ENCODE data around the gene SYNE2.
"Not testable (repeated sequence)": the region's sequence is repeated elsewhere in the genome, so short reads cannot be mapped to it uniquely, and the experiment has no call there.

The SYNE2 gene, protein sequence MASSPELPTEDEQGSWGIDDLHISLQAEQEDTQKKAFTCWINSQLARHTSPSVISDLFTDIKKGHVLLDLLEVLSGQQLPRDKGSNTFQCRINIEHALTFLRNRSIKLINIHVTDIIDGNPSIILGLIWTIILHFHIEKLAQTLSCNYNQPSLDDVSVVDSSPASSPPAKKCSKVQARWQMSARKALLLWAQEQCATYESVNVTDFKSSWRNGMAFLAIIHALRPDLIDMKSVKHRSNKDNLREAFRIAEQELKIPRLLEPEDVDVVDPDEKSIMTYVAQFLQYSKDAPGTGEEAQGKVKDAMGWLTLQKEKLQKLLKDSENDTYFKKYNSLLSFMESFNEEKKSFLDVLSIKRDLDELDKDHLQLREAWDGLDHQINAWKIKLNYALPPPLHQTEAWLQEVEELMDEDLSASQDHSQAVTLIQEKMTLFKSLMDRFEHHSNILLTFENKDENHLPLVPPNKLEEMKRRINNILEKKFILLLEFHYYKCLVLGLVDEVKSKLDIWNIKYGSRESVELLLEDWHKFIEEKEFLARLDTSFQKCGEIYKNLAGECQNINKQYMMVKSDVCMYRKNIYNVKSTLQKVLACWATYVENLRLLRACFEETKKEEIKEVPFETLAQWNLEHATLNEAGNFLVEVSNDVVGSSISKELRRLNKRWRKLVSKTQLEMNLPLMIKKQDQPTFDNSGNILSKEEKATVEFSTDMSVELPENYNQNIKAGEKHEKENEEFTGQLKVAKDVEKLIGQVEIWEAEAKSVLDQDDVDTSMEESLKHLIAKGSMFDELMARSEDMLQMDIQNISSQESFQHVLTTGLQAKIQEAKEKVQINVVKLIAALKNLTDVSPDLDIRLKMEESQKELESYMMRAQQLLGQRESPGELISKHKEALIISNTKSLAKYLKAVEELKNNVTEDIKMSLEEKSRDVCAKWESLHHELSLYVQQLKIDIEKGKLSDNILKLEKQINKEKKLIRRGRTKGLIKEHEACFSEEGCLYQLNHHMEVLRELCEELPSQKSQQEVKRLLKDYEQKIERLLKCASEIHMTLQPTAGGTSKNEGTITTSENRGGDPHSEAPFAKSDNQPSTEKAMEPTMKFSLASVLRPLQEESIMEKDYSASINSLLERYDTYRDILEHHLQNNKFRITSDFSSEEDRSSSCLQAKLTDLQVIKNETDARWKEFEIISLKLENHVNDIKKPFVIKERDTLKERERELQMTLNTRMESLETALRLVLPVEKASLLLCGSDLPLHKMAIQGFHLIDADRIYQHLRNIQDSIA (N-terminal part only)

DNA sequence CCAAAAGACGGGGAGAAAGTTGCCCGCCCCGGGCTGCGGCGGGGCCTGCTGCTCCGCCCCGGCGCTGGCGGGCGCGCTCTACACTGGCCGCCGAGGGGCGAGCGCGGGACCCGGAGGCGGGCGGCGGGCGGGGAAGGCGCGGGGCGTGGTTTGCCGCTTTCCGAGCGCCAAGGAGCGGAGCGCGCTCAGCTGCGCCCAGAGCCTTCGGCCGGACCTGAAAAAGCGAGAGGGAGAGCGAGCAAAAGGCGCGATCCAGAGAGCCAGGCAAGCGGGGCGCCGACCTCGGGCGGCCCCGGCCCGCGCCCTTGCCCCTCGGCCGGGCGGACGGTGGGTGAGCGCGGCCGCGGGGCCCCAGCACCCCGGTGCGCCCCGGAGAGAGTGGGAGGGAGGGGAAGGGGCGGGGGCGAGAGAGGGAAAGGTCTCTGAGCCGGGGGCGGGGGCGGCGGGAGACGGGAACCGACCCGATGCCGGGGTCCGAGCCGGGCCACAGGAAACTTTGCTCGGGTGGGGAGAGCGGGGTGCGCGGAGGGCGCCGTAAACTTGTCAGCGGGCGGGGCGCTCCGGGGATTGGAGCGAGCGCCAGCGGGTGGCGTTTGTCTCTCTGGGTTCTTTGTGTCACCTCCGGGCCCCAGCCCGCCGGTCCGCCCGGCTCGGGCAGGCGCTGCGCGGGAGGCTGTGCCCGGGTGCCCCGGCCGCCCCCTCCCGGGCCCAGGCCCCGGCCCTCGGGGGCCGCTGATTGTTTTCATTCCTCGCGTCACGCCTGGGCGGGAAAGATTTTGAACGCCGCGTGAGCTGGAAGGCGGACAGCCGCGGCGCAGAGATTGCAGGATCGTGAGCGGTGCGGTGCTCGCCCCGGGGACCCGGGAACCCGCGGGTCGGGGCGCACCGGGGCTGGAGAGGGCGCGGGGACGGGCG lies at the start of gene SYNE2:
Gene SYNE2 (plus strand): TSS at position 188 of the 915 bp plus-strand sequence. CDS start 56,145 bp downstream, outside the sequence.
- peak; percentile 90 for DNase-seq

DNA sequence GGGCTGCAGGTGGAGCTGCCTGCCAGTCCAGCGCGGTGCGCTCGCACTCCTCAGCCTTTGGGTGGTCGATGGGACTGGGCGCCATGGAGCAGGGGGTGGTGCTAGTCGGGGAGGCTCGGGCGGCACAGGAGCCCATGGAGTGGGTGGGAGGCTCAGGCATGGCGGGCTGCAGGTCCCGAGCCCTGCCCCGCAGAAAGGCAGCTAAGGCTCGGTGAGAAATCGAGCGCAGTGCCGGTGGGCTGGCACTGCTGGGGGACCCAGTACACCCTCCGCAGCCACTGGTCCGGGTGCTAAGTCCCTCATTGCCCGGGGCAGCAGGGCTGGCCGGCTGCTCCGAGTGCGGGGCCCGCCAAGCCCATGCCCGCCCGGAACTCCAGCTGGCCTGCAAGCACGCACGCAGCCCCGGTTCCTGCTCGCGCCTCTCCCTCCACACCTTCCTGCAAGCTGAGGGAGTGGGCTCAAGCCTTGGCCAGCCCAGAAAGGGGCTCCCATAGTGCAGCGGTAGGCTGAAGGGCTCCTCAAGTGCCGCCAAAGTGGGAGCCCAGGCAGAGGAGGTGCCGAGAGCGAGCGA lies 49.5 kb upstream of the SYNE2 start:
- DNase-seq, result not testable (repeated sequence)

DNA sequence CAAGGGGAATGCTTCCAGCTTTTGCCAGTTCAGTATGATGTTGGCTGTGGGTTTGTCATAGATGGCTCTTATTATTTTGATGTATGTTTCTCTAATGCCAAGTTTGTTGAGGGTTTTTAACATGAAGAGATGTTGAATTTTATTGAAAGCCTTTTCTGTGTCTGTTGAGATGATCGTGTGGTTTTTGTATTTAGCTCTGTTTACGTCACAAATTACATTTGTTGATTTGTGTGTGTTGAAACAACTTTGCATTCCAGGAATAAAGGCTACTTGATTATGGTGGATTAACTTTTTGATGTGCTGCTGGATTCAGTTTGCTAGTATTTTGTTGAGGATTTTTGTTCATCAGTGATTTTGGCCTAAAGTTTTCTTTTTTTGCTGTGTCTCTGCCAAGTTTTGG lies 46.7 kb upstream of the SYNE2 start:
- not testable (repeated sequence) for DNase-seq

DNA sequence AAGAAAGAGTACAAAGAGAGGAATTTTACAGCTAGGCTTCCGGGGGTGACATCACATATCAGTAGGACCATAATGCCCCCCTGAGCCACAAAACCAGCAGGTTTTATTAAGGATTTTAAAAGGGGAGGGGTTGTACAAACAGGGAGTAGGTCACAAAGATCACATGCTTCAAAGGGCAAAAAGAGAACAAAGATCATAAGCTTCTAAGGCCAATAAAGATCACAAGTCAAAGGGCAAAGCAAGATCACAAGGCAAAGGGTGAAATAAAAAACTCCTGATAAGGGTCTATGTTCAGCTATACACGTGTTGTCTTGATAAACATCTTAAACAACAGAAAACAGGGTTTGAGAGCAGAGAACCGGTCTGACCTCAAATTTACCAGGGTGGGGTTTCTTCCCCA lies 41.1 kb upstream of the SYNE2 start:
- DNase-seq, result not testable (repeated sequence)

DNA sequence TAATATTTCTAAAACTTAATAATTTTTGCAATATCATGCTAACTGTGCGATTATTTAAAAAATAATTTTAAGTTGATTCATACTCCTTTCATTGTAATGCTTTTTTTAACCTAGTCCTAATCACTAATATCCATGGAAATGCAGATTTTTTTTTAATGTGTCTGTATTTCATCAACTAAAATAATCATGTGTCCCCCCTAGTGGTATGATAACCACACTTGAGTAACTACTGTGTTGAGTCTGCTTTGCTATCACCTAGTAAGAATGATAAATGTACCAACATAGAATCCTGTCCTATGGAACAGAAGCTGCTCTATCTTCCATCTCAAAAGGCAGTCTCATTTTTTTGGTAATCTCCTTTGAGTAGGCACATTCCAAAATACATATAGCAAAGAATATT lies 19.1 kb upstream of the SYNE2 start:
- DNase-seq, result no peak

DNA sequence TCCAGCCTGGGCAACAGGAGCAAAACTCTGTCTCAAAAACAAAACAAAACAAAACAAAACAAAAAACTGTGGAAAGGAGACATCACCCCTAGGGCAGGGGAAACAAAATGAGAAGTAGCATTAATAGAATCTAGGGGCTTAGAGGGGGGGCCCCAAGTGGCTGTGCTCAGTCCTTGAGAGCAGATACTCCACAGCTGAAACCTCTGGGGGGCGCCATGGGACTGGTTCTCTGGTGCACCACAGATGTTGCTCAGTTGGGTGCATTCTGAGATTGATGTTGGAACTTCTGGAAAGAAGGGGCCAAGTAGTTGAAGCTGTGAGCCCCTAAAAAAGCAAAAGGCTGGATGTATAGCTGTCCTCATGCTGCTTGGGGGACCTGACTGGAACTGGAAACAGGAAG lies 11.8 kb upstream of the SYNE2 start:
- no peak for DNase-seq

DNA sequence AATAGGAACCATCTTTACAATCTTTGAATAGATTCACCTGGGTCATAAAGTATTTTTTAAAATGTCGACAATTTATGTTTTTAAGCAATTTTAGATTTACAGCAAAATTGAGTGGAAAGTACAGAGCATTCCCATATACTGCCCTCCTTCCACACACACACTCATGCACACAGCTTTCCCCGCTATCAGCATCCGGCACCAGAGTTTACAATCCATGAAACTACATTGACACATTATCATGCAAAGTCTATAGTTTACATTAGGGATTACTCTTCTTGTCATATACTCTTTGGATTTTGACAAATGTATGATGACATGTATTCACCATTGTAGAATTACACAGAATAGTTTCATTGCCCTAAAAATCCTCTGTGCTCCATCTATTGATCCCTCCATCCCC lies 9.0 kb upstream of the SYNE2 start:
- DNase-seq, result no peak

DNA sequence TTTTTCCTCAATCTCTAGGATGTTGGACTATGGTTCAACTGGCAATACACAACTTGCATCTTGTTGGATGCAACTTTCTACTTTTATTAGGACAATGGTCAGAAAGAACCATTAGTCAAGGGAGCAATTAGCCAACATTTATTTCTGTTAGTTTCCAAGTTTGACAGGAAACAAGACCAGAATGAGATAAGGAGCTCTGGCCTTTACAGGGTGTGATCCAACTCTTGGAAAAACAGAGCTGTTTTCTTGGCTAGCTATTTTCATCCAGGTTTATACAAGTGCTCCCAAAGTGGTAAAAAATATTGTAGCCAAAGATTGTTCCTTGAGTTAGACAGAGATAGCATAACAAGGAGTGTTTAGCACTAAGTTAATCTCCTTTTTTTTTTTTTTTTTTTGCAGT lies 3.9 kb upstream of the SYNE2 start:
- no peak for DNase-seq

DNA sequence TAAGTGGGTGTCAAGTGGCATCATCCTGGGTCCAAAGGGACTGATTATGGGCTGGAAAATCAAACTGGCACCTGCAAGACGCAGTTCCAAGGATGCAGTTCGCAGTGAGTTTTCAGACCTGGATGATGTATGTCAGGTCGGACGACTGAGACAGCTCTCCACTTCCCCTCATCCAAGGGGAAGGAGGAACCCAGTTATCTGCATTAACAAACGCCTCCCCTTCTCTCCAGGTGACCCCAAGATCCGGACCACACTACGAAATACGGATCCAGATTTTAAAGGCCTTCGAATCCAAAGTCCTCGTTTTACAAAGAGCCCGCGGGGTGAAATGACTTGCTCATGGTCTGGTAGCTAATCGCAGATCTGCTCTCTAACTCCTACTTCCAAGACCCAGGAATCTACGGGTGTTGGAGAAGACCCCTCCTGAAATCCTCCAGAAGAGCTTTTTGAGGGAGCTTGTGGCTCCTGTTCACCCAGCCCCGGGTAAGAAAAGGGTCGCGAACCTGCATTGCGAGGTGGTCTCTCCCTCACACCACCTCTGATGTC lies 460 bp upstream of the SYNE2 start:
- peak; percentile 95 for DNase-seq

DNA sequence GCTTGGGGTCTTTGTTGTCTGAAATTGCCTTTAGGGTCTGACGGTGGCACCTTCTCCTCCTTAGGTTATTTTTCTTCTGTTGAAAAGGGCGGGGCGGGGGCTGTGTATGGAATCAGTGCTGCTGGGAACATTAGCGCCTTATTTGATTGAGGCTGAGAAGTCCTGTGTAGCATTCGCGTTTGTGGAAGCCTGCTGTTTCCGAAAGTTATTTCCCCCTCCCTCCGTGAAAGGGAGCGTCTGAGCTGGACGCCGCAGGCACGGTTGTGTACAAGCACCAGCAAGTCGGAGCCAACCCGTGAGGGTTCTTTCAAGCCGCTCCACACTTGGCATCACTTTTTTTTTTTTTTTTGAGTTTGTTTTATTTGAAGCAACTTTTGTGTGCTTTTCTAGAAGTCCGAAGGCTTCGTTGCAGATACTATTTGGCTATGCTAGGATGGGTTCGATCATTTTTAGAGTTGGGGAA lies 1.1 kb downstream of the SYNE2 start:
- no peak for DNase-seq

DNA sequence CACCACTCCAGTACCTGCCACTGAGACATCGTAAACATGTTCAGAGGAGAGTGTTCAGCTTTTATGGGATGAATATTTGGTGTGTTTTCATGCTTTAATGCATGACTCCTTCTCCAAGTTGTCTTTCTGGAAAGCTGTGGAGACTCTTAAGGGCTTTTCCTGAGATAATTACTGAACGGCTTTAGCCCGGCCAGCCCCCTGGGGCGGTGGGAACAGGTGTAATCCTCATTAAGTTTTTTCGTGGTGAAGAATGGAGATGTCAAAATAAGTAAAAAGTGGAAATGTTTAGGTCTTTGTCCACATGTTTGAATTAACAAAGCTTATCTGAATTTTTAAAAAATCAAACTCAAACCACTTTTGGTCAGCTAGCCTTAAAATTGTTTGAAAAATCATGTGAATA lies 1.5 kb downstream of the SYNE2 start:
- DNase-seq, result peak; percentile 98

DNA sequence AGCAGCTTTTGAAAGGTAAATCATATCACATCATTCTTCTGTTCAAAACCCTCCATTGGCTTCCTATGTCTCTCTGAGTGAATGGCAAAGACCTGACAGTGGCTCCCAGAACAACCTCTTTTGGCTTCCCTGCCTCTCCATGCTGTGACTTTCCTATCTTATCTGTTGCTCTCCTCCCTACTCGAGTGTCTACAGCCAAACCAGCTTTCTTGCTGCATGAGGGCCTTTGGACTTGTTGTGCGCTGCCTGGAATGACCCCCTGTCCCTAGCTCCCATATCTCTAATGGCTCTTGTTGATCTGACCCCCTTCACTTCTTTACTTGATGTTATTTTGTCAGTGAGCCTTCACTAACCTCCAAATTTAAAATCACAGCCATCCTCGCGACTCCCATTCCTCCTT lies 2.5 kb downstream of the SYNE2 start:
- peak; percentile 66 for DNase-seq

DNA sequence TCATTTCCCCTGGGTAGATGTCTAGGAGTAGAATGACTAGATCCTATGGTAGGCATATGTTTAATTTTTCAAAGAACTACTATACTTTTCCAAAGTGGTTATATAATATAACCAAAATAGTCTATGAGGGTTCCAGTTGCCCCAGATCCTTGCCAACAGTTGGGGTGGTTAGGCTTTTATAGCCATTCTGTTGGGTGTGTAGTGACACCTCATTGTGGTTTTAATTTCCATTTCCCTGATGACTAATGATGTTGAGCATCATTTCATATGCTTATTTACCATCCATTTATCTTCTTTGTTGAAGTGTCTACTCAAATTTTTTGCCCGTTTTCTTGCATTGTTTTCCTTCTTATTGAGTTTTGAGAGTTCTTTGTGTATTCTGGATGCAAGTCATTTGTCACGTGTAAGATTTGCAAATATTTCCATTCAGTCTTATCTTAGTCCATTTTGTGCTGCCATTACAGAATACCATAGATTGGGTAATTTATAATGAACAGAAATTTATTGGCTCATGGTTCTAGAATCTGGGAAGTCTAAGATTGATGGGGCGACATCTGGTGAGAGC lies 4.7 kb downstream of the SYNE2 start:
- peak; percentile 64 for DNase-seq

DNA sequence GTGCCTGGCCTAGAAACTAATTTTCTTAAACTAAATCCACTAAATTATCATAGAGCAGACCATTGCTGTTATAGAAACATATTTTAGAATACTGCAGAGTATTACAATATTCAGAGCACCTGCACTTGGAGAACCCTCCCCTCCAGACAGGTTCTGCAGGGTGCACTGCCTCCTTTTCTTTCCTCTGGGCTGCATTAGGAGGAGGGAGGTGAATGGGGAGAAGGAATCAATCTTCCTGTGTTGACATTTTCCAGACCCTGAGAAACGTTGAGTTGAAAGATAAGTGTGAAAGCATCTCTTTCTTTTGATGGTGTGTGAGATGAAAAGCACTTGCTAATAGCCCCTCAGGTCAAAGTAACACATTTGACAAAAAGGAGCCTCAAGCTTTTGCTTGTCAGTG lies 7.3 kb downstream of the SYNE2 start:
- no peak for DNase-seq

DNA sequence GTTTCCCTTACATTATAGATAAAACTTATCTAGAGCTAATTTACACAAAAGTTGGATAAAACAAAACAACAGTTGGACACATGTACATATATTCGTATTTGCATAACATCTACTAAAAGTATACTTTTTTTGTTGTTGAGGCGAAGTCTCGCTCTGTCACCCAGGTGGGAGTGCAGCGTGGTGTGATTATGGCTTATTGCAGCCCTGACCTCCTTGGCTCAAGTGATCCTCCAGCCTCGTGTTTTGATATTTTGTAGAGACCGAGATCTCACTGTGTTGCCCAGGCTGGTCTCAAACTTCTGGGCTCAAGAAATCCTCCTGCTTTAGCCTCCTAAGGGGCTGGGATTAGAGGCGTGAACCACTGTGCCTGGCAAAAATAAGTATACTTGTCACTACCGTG lies 9.4 kb downstream of the SYNE2 start:
- DNase-seq, result no peak

DNA sequence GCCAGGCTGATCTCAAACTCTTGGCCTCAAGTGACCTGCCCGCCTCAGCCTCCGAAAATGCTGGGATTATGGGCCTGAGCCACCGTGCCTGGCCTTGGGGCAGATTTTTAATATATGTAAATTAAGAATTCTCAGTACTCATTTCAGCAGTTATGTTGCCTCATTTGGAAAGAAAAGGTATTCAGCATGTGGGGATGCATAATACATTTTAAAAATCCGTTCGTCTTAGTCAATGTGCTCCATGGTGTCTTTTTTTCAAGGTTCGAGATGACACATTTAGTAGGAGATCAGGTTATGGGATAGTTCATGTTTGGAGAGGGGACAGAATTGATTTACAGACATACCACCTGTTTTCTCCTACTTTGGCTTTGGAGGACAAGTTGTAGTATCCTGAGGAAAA lies 10.2 kb downstream of the SYNE2 start:
- no peak for DNase-seq

DNA sequence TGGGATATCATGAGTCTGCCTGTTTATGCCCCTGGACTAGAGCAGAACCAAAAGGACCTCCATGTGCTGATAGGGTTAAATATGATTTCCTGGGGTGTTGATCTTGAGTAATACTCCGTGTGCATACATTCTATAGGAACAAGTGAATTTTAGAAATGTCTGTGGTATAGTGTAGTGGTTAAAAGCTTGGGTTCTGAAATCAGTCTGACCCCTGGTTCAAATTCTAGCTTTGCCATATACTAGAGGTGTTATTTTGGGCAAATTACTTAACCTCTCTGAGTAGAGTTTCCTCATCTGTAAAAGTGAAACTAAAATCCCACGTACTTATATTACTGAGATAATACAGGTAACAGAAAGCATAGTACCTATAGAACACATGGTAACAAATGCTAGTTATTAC lies 12.0 kb downstream of the SYNE2 start:
- DNase-seq, result not testable (repeated sequence)

DNA sequence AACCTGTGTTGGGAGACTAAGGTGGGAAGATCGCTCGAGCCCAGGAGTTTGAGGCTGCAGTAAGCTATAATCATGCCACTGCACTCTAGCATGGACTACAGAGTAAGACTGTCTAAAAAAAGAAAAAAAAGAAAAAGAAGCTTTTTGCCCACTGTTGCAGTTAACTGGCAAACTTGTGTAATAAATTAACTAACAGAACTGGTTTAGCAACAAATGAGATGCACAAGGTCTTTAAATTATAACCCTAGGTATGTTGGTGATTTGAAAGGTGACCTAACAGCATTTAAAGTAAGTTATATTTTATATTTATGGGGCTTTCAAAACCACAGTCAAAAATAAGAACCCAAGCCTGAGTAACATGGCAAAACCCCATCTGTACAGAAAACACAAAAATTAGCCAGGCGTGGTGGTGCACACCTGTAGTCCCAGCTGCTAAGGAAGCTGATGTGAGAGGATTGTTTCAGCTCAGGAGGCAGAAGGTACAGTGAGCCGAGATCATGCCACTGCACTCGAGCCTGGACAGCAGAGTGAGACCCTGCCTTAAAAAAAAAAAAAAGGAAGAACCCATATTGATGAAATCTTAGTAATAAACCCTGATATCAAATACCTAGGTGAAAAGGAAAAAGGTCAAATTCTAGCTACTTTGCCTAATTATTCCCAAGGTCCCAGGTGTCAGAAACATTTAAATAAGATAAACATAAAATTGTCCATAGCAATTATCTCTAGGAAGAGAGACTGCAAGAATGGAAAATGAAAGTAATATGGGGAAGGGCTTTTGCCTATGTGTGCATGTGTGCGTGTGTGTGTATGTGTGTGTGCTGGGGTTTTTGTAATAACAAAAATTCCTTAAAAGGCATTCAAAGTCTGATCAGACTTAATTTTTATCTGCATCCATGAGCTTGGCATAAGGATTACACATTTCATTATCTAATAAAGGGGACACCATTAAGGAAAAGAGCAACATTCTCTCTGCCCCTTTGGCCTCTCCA lies 15.4 kb downstream of the SYNE2 start:
- peak; percentile 24 for DNase-seq

DNA sequence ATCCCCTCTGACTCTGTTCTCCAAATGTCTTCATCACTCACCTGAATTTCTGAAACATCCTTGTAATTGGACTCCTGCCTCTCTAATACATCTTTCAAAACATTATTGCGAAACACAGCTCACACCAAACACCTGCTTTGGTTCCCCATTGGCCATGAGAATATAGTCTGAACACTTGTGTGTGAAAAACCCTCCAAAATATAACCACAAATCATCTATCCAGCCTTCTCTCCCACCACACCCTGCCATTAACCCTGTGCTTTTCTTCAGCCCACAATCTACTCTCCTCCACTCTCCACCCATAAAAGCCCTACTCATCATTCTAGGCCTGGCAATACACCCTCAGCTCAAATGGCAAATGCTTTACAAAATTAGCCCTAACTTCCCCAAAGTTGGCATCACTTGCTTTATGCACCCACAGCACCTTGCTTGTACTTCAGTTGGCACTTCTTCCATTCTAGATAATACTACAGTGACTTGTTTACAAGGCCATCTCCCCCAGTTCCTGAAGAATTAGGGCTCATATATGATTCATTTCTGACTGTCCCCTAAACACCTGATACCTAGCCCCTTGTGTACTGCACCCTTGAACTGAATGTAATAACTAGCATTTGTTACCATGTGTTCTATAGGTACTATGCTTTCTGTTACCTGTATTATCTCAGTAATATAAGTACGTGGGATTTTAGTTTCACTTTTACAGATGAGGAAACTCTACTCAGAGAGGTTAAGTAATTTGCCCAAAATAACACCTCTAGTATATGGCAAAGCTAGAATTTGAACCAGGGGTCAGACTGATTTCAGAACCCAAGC lies 17.3 kb downstream of the SYNE2 start:
- peak; percentile 97 for DNase-seq

All from DMS79 treated with DMSO at 0.1 percent for 48 hours (cell line).